H1 (cell line): Measurements from ENCODE around the gene HS3ST3B1. TPM values are rescaled to one million over a fixed set of nuclear protein-coding genes. Genes with fewer than 3 reads are reported as not detected.

Experiments
- CTCF ChIA-PET: fragments of 300-600 bp; sonication (Branson Sonifier 250); formaldehyde crosslinking; loops from one replicate; lab custom pipeline; 2021; ENCODE audit not compliant: partially characterized antibody; lab: Charles Lee
- POLR2A ChIA-PET: fragments of 300-600 bp; sonication (Branson Sonifier 250); formaldehyde crosslinking; loops from one replicate; lab custom pipeline; 2021; ENCODE audit warnings: inconsistent platforms; ENCODE audit not compliant: partially characterized antibody; lab: Charles Lee
- DNase-seq, 2 experiments: peaks; one replicate each; pipeline versions ENCODE4 v3.0.0 to v3.0.0-alpha.2; 2010 to 2022; ENCODE audit warnings: low spot score in 2 of 2, low read depth in 1 of 2, mixed read lengths in 1 of 2
- FAIRE-seq: peaks from 2 replicates; lab custom pipeline; 2011; peaks lifted over from hg19 to GRCh38; lab: Jason Lieb, UNC
- H2AFZ ChIP-seq: 2 replicates; pipeline ENCODE4 v1.8.1; 2012; ENCODE audit warnings: low read length, inconsistent platforms
- H2AK5ac ChIP-seq: 2 replicates; pipeline ENCODE4 v1.6.1; 2013; ENCODE audit warnings: low read depth, low read length
- H2BK120ac ChIP-seq: replicated peaks from 2 replicates; pipeline ENCODE3; 2013; ENCODE audit warnings: low read depth, low read length, inconsistent platforms
- H2BK12ac ChIP-seq: 2 replicates; pipeline ENCODE4 v1.6.1; 2013; ENCODE audit warnings: low read depth, low read length
- H2BK15ac ChIP-seq: 2 replicates; pipeline ENCODE4 v1.6.1; 2013; ENCODE audit warnings: low read length
- H2BK20ac ChIP-seq: 2 replicates; pipeline ENCODE4 v1.6.1; 2013; ENCODE audit warnings: low read length
- H2BK5ac ChIP-seq: 2 replicates; pipeline ENCODE4 v1.6.1; 2013; ENCODE audit warnings: low read depth, low read length
- H3K14ac ChIP-seq: 2 replicates; pipeline ENCODE4 v1.6.1; 2013; ENCODE audit warnings: inconsistent platforms; ENCODE audit not compliant: insufficient read length
- H3K18ac ChIP-seq: 2 replicates; pipeline ENCODE4 v1.6.1; 2013; ENCODE audit warnings: low read length; ENCODE audit errors: extremely low read depth
- H3K23ac ChIP-seq: 2 replicates; pipeline ENCODE4 v1.6.1; 2013; ENCODE audit warnings: inconsistent platforms; ENCODE audit not compliant: insufficient read length
- H3K23me2 ChIP-seq: 2 replicates; pipeline ENCODE4 v1.6.1; 2013; ENCODE audit warnings: low read depth, low read length
- H3K27ac ChIP-seq: 2 replicates; pipeline ENCODE4 v1.6.1; 2011; ENCODE audit warnings: low read depth, low read length, inconsistent platforms
- H3K27me3 ChIP-seq, 4 experiments: replicated peaks in 1 of 4; 1 replicate in 1 of 4; 2 replicates in 3 of 4; pipeline versions ENCODE4 v1.6.1 to v1.8.1; 2011 to 2013; ENCODE audit warnings: low read length in 3 of 4, mild to moderate bottlenecking in 3 of 4, inconsistent platforms in 2 of 4, mixed read lengths in 2 of 4, moderate library complexity in 1 of 4; ENCODE audit not compliant: control insufficient read depth in 3 of 4, insufficient read depth in 3 of 4; ENCODE audit errors: extremely low read depth in 1 of 4
- H3K36me3 ChIP-seq, 4 experiments: 2 replicates each; pipeline versions ENCODE4 v1.6.1 to v1.8.1; 2011 to 2013; ENCODE audit warnings: mild to moderate bottlenecking in 4 of 4, low read length in 3 of 4, moderate library complexity in 2 of 4, control low read depth in 1 of 4, inconsistent platforms in 1 of 4; ENCODE audit not compliant: insufficient read depth in 4 of 4, control insufficient read depth in 2 of 4
- H3K4ac ChIP-seq: replicated peaks from 2 replicates; pipeline ENCODE3; 2013; ENCODE audit warnings: low read length, low read depth, mixed read lengths, inconsistent platforms; ENCODE audit not compliant: insufficient read length
- H3K4me1 ChIP-seq, 4 experiments: replicated peaks in 1 of 4; 1 replicate in 1 of 4; 2 replicates in 3 of 4; pipeline versions ENCODE4 v1.6.1 to v1.8.1; 2011 to 2013; ENCODE audit warnings: low read length in 3 of 4, inconsistent platforms in 2 of 4, mixed read lengths in 1 of 4; ENCODE audit not compliant: insufficient read depth in 4 of 4, control insufficient read depth in 3 of 4
- H3K4me2 ChIP-seq, 2 experiments: 2 replicates each; pipeline versions ENCODE4 v1.6.1 to v1.8.1; 2011 to 2013; ENCODE audit warnings: low read depth in 2 of 2, low read length in 2 of 2, control low read depth in 1 of 2, inconsistent platforms in 1 of 2, mild to moderate bottlenecking in 1 of 2; ENCODE audit not compliant: insufficient read depth in 1 of 2
- H3K4me3 ChIP-seq, 4 experiments: fragments of 200-600, 300-600 bp in 1 of 4; sonication (generic), shearing (Covaris generic), sonication (Bioruptor Twin) in 1 of 4; 2 replicates each; pipeline versions ENCODE4 v1.5.1 to v1.8.1; 2011 to 2016; ENCODE audit warnings: low read length in 4 of 4, low read depth in 3 of 4, control low read depth in 2 of 4, inconsistent platforms in 2 of 4, mild to moderate bottlenecking in 2 of 4, mixed read lengths in 1 of 4, moderate library complexity in 1 of 4; ENCODE audit not compliant: insufficient read depth in 2 of 4; ENCODE audit errors: extremely low read depth in 1 of 4
- H3K56ac ChIP-seq: replicated peaks from 2 replicates; pipeline ENCODE3; 2013; ENCODE audit warnings: low read depth, mild to moderate bottlenecking, mixed read lengths, low read length, inconsistent platforms; ENCODE audit not compliant: insufficient read length
- H3K79me1 ChIP-seq: 2 replicates; pipeline ENCODE4 v1.6.1; 2013; ENCODE audit warnings: low read depth, low read length, control low read depth
- H3K79me2 ChIP-seq, 2 experiments: 2 replicates each; pipeline versions ENCODE4 v1.6.1 to v1.8.1; 2012 to 2013; ENCODE audit warnings: low read length in 2 of 2, mild to moderate bottlenecking in 2 of 2, inconsistent platforms in 1 of 2; ENCODE audit not compliant: insufficient read depth in 2 of 2, control insufficient read depth in 1 of 2
- H3K9ac ChIP-seq, 4 experiments: replicated peaks in 1 of 4; 1 replicate in 1 of 4; 2 replicates in 3 of 4; pipeline versions ENCODE4 v1.6.1 to v1.8.1; 2011 to 2013; ENCODE audit warnings: low read depth in 3 of 4, low read length in 3 of 4, control low read depth in 2 of 4, mild to moderate bottlenecking in 2 of 4, moderate library complexity in 2 of 4, inconsistent platforms in 1 of 4; ENCODE audit errors: extremely low read depth in 1 of 4
- H3K9me3 ChIP-seq, 2 experiments: 2 replicates each; pipeline versions ENCODE4 v1.6.1 to v1.8.1; 2012 to 2013; ENCODE audit warnings: mild to moderate bottlenecking in 2 of 2, moderate library complexity in 2 of 2, control low read depth in 1 of 2, inconsistent platforms in 1 of 2, low read depth in 1 of 2, low read length in 1 of 2, mixed read lengths in 1 of 2; ENCODE audit not compliant: insufficient read depth in 2 of 2
- H4K20me1 ChIP-seq, 2 experiments: replicated peaks in 1 of 2; 2 replicates each; pipeline versions ENCODE3 to v1.8.1; 2011 to 2013; ENCODE audit warnings: inconsistent platforms in 2 of 2, low read length in 2 of 2, mild to moderate bottlenecking in 1 of 2; ENCODE audit not compliant: insufficient read depth in 2 of 2, control insufficient read depth in 1 of 2
- H4K5ac ChIP-seq: 2 replicates; pipeline ENCODE4 v1.6.1; 2013; ENCODE audit warnings: low read length, low read depth, mixed read lengths, inconsistent platforms; ENCODE audit not compliant: insufficient read length
- H4K8ac ChIP-seq: 2 replicates; pipeline ENCODE4 v1.8.0; 2013; ENCODE audit warnings: mild to moderate bottlenecking, moderate library complexity, low read length, inconsistent platforms; ENCODE audit not compliant: insufficient read depth; ENCODE audit errors: extremely low read depth
- H4K91ac ChIP-seq: replicated peaks from 2 replicates; pipeline ENCODE3; 2013; ENCODE audit warnings: low read length, mixed read lengths, inconsistent platforms; ENCODE audit not compliant: insufficient read length
- BRCA1 ChIP-seq: IDR thresholded peaks from 2 replicates; pipeline ENCODE4 v1.6.1; 2012; ENCODE audit warnings: low read depth, low read length, improper control_type of control experiment
- CBX5 ChIP-seq: fragments of 300-800, 300-1000 bp; sonication (generic); IDR thresholded peaks from 2 replicates; pipeline ENCODE4 v1.7.1; 2016; ENCODE audit warnings: antibody characterized with exemption, low read length, low read depth
- CBX8 ChIP-seq: fragments of 300-800, 300-1000 bp; sonication (generic); IDR thresholded peaks from 2 replicates; pipeline ENCODE4 v1.7.1; 2016; ENCODE audit warnings: low read depth, low read length, borderline replicate concordance
- FOSL1 ChIP-seq: IDR thresholded peaks from 2 replicates; pipeline ENCODE4 v1.6.1; 2011; ENCODE audit warnings: mild to moderate bottlenecking, low read depth, low read length, moderate library complexity; ENCODE audit not compliant: insufficient read depth
- GABPA ChIP-seq: IDR thresholded peaks from 2 replicates; pipeline ENCODE4 v1.6.1; 2011; ENCODE audit warnings: mild to moderate bottlenecking, low read length, moderate library complexity, borderline replicate concordance; ENCODE audit not compliant: insufficient read depth
- HDAC6 ChIP-seq: IDR thresholded peaks from one replicate; pipeline ENCODE4 v1.7.1; 2012; ENCODE audit warnings: low read depth, mild to moderate bottlenecking, inconsistent platforms, low read length, moderate library complexity
- KDM4A ChIP-seq: IDR thresholded peaks from one replicate; pipeline ENCODE4 v1.7.1; 2012; ENCODE audit warnings: low read depth, mild to moderate bottlenecking, moderate library complexity, low read length, inconsistent platforms; ENCODE audit not compliant: severe bottlenecking
- POLR2AphosphoS5 ChIP-seq: IDR thresholded peaks from 2 replicates; pipeline ENCODE4 v1.6.1; 2011; ENCODE audit warnings: low read depth, low read length
- RFX5 ChIP-seq: IDR thresholded peaks from 2 replicates; pipeline ENCODE4 v1.6.1; 2011; ENCODE audit warnings: low read depth, low read length, improper control_type of control experiment, borderline replicate concordance
- SAP30 ChIP-seq: fragments of 300-600 bp; sonication (generic); IDR thresholded peaks from 2 replicates; pipeline ENCODE4 v1.7.1; 2012; ENCODE audit warnings: low read length, moderate library complexity, mild to moderate bottlenecking, inconsistent platforms; ENCODE audit not compliant: insufficient read depth, insufficient replicate concordance
- SIN3A ChIP-seq, 2 experiments: IDR thresholded peaks in 1 of 2; conservative IDR thresholded peaks in 1 of 2; 2 replicates each; pipeline ENCODE4 v1.6.1; 2011 to 2012; ENCODE audit warnings: low read length in 2 of 2, improper control_type of control experiment in 1 of 2, low read depth in 1 of 2, mild to moderate bottlenecking in 1 of 2
- SIX5 ChIP-seq: IDR thresholded peaks from 2 replicates; pipeline ENCODE4 v1.6.1; 2011; ENCODE audit warnings: mild to moderate bottlenecking, low read depth, low read length
- SP1 ChIP-seq: IDR thresholded peaks from 2 replicates; pipeline ENCODE4 v1.6.1; 2011; ENCODE audit warnings: low read depth, low read length
- SP2 ChIP-seq: IDR thresholded peaks from 2 replicates; pipeline ENCODE4 v1.6.1; 2012; ENCODE audit warnings: mild to moderate bottlenecking, low read length, inconsistent platforms
- SRF ChIP-seq: IDR thresholded peaks from 2 replicates; pipeline ENCODE4 v1.6.1; 2011; ENCODE audit warnings: mild to moderate bottlenecking, low read depth, low read length, moderate library complexity
- SUZ12 ChIP-seq: fragments of 200-600 bp; sonication (generic); IDR thresholded peaks from 2 replicates; pipeline ENCODE4 v1.6.1; 2012; ENCODE audit warnings: mild to moderate bottlenecking, inconsistent platforms, low read length, moderate library complexity, mixed read lengths
- WGBS, 2 experiments: shearing (Covaris generic) in 1 of 2; methylation state at CpG; one replicate each; pipeline versions ENCODE4 v1.1.6 to v1.1.7; 2013 to 2015; ENCODE audit warnings: low lambda C conversion rate in 2 of 2, mixed read lengths in 2 of 2, inconsistent platforms in 1 of 2, low coverage in 1 of 2, missing lambda C conversion rate in 1 of 2; ENCODE audit not compliant: insufficient replicate concordance in 2 of 2, insufficient coverage in 1 of 2, insufficient read length in 1 of 2; ENCODE audit errors: extremely low coverage in 1 of 2, missing lambda C conversion rate in 1 of 2; 5-methylcytosine and 5-hydroxymethylcytosine counted together
- polyA plus RNA-seq, 7 experiments: library from polyadenylated mRNA; depleted of rRNA in 3 of 7; stranded (reverse) in 5 of 7; unstranded in 2 of 7; fragments of >200 nt in 5 of 7; fragments of 200-250 nt in 2 of 7; gene quantifications; 1 replicate in 5 of 7; 2 replicates in 1 of 7; 4 replicates in 1 of 7; pipeline versions ENCODE4 v1.2.1 to v1.2.3, GENCODE V29; 2011 to 2013; ENCODE audit warnings: missing spikeins in 2 of 7, mixed read lengths in 2 of 7
- total RNA-seq: library from RNA; stranded (reverse); fragmentation: NEBNext Ultra II Directional; extraction: Animal tissue kit (Norgen Biotek cat#: 25700); gene quantifications from 2 replicates; pipeline ENCODE4 v1.2.1, GENCODE V29; 2021

Gene HS3ST3B1
- total and polyA plus RNA-seq, 2 of the 8 experiments (the other 6 are each of a cell fraction or from before 2014, with no cell fraction given) = 4.7 to 14.4 TPM

GRCh38 chr17:14270508-14270907 is 30.4 kb upstream of the HS3ST3B1 start:
- H3K9me3 ChIP-seq = no peaks in the 10 kb centered on the region
- CTCF ChIA-PET = no interaction called here

More at GRCh38 chr17:14270508-14270907, 30.4 kb upstream of the HS3ST3B1 start:
- no peak overlapping the region for H3K4ac ChIP-seq
- DNase-seq (no peak), FAIRE-seq (no peak)
- H4K91ac ChIP-seq = no peak overlapping the region
- H3K79me1 ChIP-seq = no peaks in the 10 kb centered on the region
- no peak overlapping the region for H3K27ac ChIP-seq
- no peak overlapping the region for H3K4me2 ChIP-seq
- H3K23ac ChIP-seq = no peak overlapping the region
- no peak overlapping the region for H2BK15ac ChIP-seq
- H3K18ac ChIP-seq = no peak overlapping the region
- 88% methylated on average over 2 of the region's 2 CpGs; no CpG with 5 or more reads in 1 of the 2 experiments for WGBS, 2 experiments
- H3K79me2 ChIP-seq = no peaks in the 10 kb centered on the region
- H2BK20ac ChIP-seq = no peak overlapping the region
- H3K4me3 ChIP-seq = no peak overlapping the region
- H4K8ac ChIP-seq = no peak overlapping the region
- TF ChIP-seq CBX8 (no peak), BRCA1 (no peak), POLR2AphosphoS5 (no peak), FOSL1 (no peak), HDAC6 (no peak), KDM4A (no peak), SP2 (no peak), SP1 (no peak), SIX5 (no peak), SAP30 (no peak), CBX5 (no peak), GABPA (no peak), SIN3A (conservative IDR thresholded peaks at IDR 0.05 in 1 of 2, IDR thresholded peaks at IDR 0.05 in 1 of 2; ENCODE audit: low read depth in 1 of 2, low read length in 2 of 2) (no peak), SRF (no peak), SUZ12 (no peak), RFX5 (no peak)
- H3K9ac ChIP-seq = no peak overlapping the region
- no peak overlapping the region for H2BK120ac ChIP-seq
- no peaks in the 10 kb centered on the region for H3K27me3 ChIP-seq
- POLR2A ChIA-PET = no interaction called here
- no peak overlapping the region for H3K14ac ChIP-seq
- no peak overlapping the region for H4K5ac ChIP-seq
- no peaks in the 10 kb centered on the region for H3K36me3 ChIP-seq
- no peak overlapping the region for H3K56ac ChIP-seq
- no peak overlapping the region for H2AFZ ChIP-seq
- H2BK12ac ChIP-seq = no peak overlapping the region
- no peak overlapping the region for H2BK5ac ChIP-seq
- no peaks in the 10 kb centered on the region for H3K4me1 ChIP-seq
- H2AK5ac ChIP-seq = no peak overlapping the region
- no peaks in the 10 kb centered on the region for H4K20me1 ChIP-seq
- no peaks in the 10 kb centered on the region for H3K23me2 ChIP-seq
